Naive B cell (primary cell): Measurements from ENCODE around the gene SKIC2. TPM values are rescaled to one million over a fixed set of nuclear protein-coding genes. Genes with fewer than 3 reads are reported as not detected.
A peak's percentile ranks its signal among the peaks of the same experiment; 100 is the strongest.
"Not testable (repeated sequence)": the region's sequence is repeated elsewhere in the genome, so short reads cannot be mapped to it uniquely, and the experiment has no call there.

Source experiments
- ATAC-seq, 2 donors: fragments of 150-1000 bp; cut with Tn5 transposase; 2 replicates each; pipeline ENCODE4 v1.10.0; 2021; ENCODE audit warnings: low read depth in 2 of 2, mild to moderate bottlenecking in 2 of 2, moderate library complexity in 2 of 2
- DNase-seq: peaks from one replicate; pipeline ENCODE4 v3.0.0; 2022
- H3K27ac Mint-ChIP-seq, 6 donors: one replicate each; pipeline ENCODE4 v1.8.0; 2020 to 2022; ENCODE audit warnings: mild to moderate bottlenecking in 6 of 6, mixed read lengths in 6 of 6, moderate library complexity in 5 of 6, inconsistent platforms in 2 of 6
- H3K27me3 Mint-ChIP-seq, 3 donors: one replicate each; pipeline ENCODE4 v1.8.0; 2021 to 2022; ENCODE audit warnings: mixed read lengths in 3 of 3, mild to moderate bottlenecking in 1 of 3
- H3K36me3 Mint-ChIP-seq, 2 donors: one replicate each; pipeline ENCODE4 v1.8.0; 2020 to 2022; ENCODE audit warnings: mixed read lengths in 2 of 2, inconsistent platforms in 1 of 2, mild to moderate bottlenecking in 1 of 2
- H3K4me1 Mint-ChIP-seq, 3 donors: one replicate each; pipeline ENCODE4 v1.8.0; 2020 to 2022; ENCODE audit warnings: mixed read lengths in 3 of 3, inconsistent platforms in 1 of 3, mild to moderate bottlenecking in 1 of 3, moderate library complexity in 1 of 3
- H3K4me3 Mint-ChIP-seq, 8 donors: one replicate each; pipeline ENCODE4 v1.8.0; 2020 to 2022; ENCODE audit warnings: mild to moderate bottlenecking in 8 of 8, mixed read lengths in 8 of 8, moderate library complexity in 8 of 8, inconsistent platforms in 2 of 8
- H3K9me3 Mint-ChIP-seq, 7 donors: one replicate each; pipeline ENCODE4 v1.8.0; 2020 to 2022; ENCODE audit warnings: mixed read lengths in 7 of 7, mild to moderate bottlenecking in 5 of 7, inconsistent platforms in 2 of 7, moderate library complexity in 1 of 7
- polyA plus RNA-seq, 6 donors: library from polyadenylated mRNA; unstranded; fragments of 300-500 nt; fragmentation: Illumina TruSeq; gene quantifications; one replicate each; pipeline ENCODE4 v1.2.3, GENCODE V29; 2021; ENCODE audit warnings: low read depth in 6 of 6

The SKIC2 gene
- polyA plus RNA-seq, 6 donors from 2014 or later, result 10.7 to 21.0 (median 18.1) TPM

- Mint-ChIP-seq H3K36me3 (no peaks in the 10 kb centered on the region), H3K27ac (peak overlapping the region in 1 of 6 donors; percentile 44), H3K27me3 (peaks cover 0 to 21% (median 7%) of the 10 kb centered on the region in 3 donors), H3K4me1 (no peaks in the 10 kb centered on the region), H3K9me3 (peaks cover 0 to 2% (median 0%) of the 10 kb centered on the region in 7 donors), H3K4me3 (no peak overlapping the region)
- ATAC-seq, result no peak
- DNase-seq, result no peak
Observed at GRCh38 chr6:31928672-31928939, 30.4 kb upstream of the SKIC2 start.

- H3K9me3 Mint-ChIP-seq, result peaks cover 0 to 2% (median 0%) of the 10 kb centered on the region in 7 donors
- H3K27ac Mint-ChIP-seq, result no peak overlapping the region
- H3K27me3 Mint-ChIP-seq, result peaks cover 0 to 22% (median 7%) of the 10 kb centered on the region in 3 donors
- DNase-seq, result no peak
- H3K36me3 Mint-ChIP-seq, result no peaks in the 10 kb centered on the region
- H3K4me1 Mint-ChIP-seq, result no peaks in the 10 kb centered on the region
- no peak for ATAC-seq
- H3K4me3 Mint-ChIP-seq, result no peak overlapping the region
Observed at GRCh38 chr6:31930962-31931361, 28.0 kb upstream of the SKIC2 start.

- peaks cover 0 to 22% (median 7%) of the 10 kb centered on the region in 3 donors for H3K27me3 Mint-ChIP-seq
- H3K36me3 Mint-ChIP-seq, H3K9me3 Mint-ChIP-seq, H3K27ac Mint-ChIP-seq, H3K4me3 Mint-ChIP-seq, H3K4me1 Mint-ChIP-seq, ATAC-seq, DNase-seq: not testable (repeated sequence)
Observed at GRCh38 chr6:31932137-31932536, 26.8 kb upstream of the SKIC2 start.

GRCh38 chr6:31933537-31933936 is 25.4 kb upstream of the SKIC2 start:
- Mint-ChIP-seq H3K36me3 (no peaks in the 10 kb centered on the region), H3K27ac (no peak overlapping the region), H3K9me3 (peaks cover 0 to 2% (median 0%) of the 10 kb centered on the region in 7 donors), H3K4me1 (no peaks in the 10 kb centered on the region), H3K27me3 (peaks cover 0 to 12% (median 7%) of the 10 kb centered on the region in 3 donors), H3K4me3 (peak overlapping the region in 1 of 8 donors; percentile 56)
- no peak for ATAC-seq
- DNase-seq, result no peak

GRCh38 chr6:31935021-31935420 is 24.0 kb upstream of the SKIC2 start:
- Mint-ChIP-seq H3K27me3 (peaks cover 0 to 8% (median 7%) of the 10 kb centered on the region in 3 donors), H3K4me3 (no peak overlapping the region), H3K27ac (peak overlapping the region in 1 of 6 donors; percentile 73), H3K36me3 (no peaks in the 10 kb centered on the region), H3K9me3 (peaks cover 0 to 2% (median 0%) of the 10 kb centered on the region in 7 donors), H3K4me1 (no peaks in the 10 kb centered on the region)
- DNase-seq (no peak), ATAC-seq (no peak)

- peaks cover 0 to 14% (median 4%) of the 10 kb centered on the region in 3 donors for H3K27me3 Mint-ChIP-seq
- peaks cover 0 to 1% (median 0%) of the 10 kb centered on the region in 7 donors for H3K9me3 Mint-ChIP-seq
- H3K4me3 Mint-ChIP-seq, result no peak overlapping the region
- DNase-seq, result no peak
- H3K4me1 Mint-ChIP-seq, result no peaks in the 10 kb centered on the region
- H3K36me3 Mint-ChIP-seq, result no peaks in the 10 kb centered on the region
- ATAC-seq, result no peak
- H3K27ac Mint-ChIP-seq, result peak overlapping the region in 2 of 6 donors; percentile 23 to 52
Observed at GRCh38 chr6:31935823-31936222, 23.2 kb upstream of the SKIC2 start.

- peaks cover 9 to 37% (median 29%) of the 10 kb centered on the region in 3 donors for H3K27me3 Mint-ChIP-seq
- H3K36me3 Mint-ChIP-seq, result no peaks in the 10 kb centered on the region
- DNase-seq (no peak), ATAC-seq (no peak)
- peaks cover 0 to 7% (median 0%) of the 10 kb centered on the region in 3 donors for H3K4me1 Mint-ChIP-seq
- H3K27ac Mint-ChIP-seq, result no peak overlapping the region
- no peak overlapping the region for H3K4me3 Mint-ChIP-seq
- H3K9me3 Mint-ChIP-seq, result no peaks in the 10 kb centered on the region
Observed at GRCh38 chr6:31940256-31940664, 18.7 kb upstream of the SKIC2 start.

- no peak for DNase-seq
- no peak overlapping the region for H3K4me3 Mint-ChIP-seq
- H3K27me3 Mint-ChIP-seq, result peaks cover 12 to 52% (median 35%) of the 10 kb centered on the region in 3 donors
- peaks cover 0 to 11% (median 10%) of the 10 kb centered on the region in 3 donors for H3K4me1 Mint-ChIP-seq
- H3K36me3 Mint-ChIP-seq, result no peaks in the 10 kb centered on the region
- ATAC-seq, result no peak
- H3K9me3 Mint-ChIP-seq, result no peaks in the 10 kb centered on the region
- H3K27ac Mint-ChIP-seq, result no peak overlapping the region
Observed at GRCh38 chr6:31943742-31944141, 15.2 kb upstream of the SKIC2 start.

- Mint-ChIP-seq H3K4me1 (peaks cover 0 to 15% (median 11%) of the 10 kb centered on the region in 3 donors), H3K4me3 (no peak overlapping the region), H3K9me3 (no peaks in the 10 kb centered on the region), H3K27me3 (peaks cover 12 to 52% (median 35%) of the 10 kb centered on the region in 3 donors), H3K27ac (no peak overlapping the region), H3K36me3 (no peaks in the 10 kb centered on the region)
- DNase-seq (no peak), ATAC-seq (no peak)
Observed at GRCh38 chr6:31945154-31945506, 13.8 kb upstream of the SKIC2 start.

GRCh38 chr6:31945507-31946369 is 13.2 kb upstream of the SKIC2 start, which contains the start of gene CFB:
CFB (plus strand) TSS chr6:31946095; CDS start chr6:31946222, 127 bp downstream.
- Mint-ChIP-seq H3K27me3 (peaks cover 12 to 47% (median 35%) of the 10 kb centered on the region in 3 donors), H3K9me3 (no peaks in the 10 kb centered on the region), H3K27ac (peak within 1 kb of the TSS in 2 of 6 donors; percentile 18 to 52), H3K4me3 (no peak within 1 kb of the TSS), H3K4me1 (peaks cover 0 to 15% (median 11%) of the 10 kb centered on the region in 3 donors), H3K36me3 (no peaks in the 10 kb centered on the region)
- DNase-seq (no peak), ATAC-seq (no peak)

GRCh38 chr6:31946370-31946885 is 12.5 kb upstream of the SKIC2 start:
- Mint-ChIP-seq H3K9me3 (no peaks in the 10 kb centered on the region), H3K4me3 (no peak overlapping the region), H3K36me3 (no peaks in the 10 kb centered on the region), H3K4me1 (peaks cover 0 to 15% (median 11%) of the 10 kb centered on the region in 3 donors), H3K27ac (peak overlapping the region in 1 of 6 donors; percentile 52), H3K27me3 (peaks cover 12 to 45% (median 35%) of the 10 kb centered on the region in 3 donors)
- DNase-seq (no peak), ATAC-seq (no peak)

- no peaks in the 10 kb centered on the region for H3K9me3 Mint-ChIP-seq
- no peak overlapping the region for H3K4me3 Mint-ChIP-seq
- H3K27ac Mint-ChIP-seq, result no peak overlapping the region
- H3K36me3 Mint-ChIP-seq, result no peaks in the 10 kb centered on the region
- DNase-seq, result no peak
- no peak for ATAC-seq
- H3K4me1 Mint-ChIP-seq, result peaks cover 0 to 15% (median 11%) of the 10 kb centered on the region in 3 donors
- peaks cover 11 to 42% (median 33%) of the 10 kb centered on the region in 3 donors for H3K27me3 Mint-ChIP-seq
Observed at GRCh38 chr6:31947070-31947675, 11.8 kb upstream of the SKIC2 start.

- Mint-ChIP-seq H3K27me3 (peaks cover 5 to 36% (median 26%) of the 10 kb centered on the region in 3 donors), H3K4me1 (peaks cover 0 to 15% (median 13%) of the 10 kb centered on the region in 3 donors), H3K4me3 (no peak overlapping the region), H3K27ac (peak overlapping the region in 2 of 6 donors; percentile 71 to 74), H3K9me3 (no peaks in the 10 kb centered on the region), H3K36me3 (peaks cover 0 to 1% of the 10 kb centered on the region in 2 donors)
- DNase-seq, result no peak
- ATAC-seq, result no peak
Observed at GRCh38 chr6:31947864-31948263, 11.1 kb upstream of the SKIC2 start.
